Measurements from ENCODE around the gene C21orf91. TPM values are rescaled to one million over a fixed set of nuclear protein-coding genes. Genes with fewer than 3 reads are reported as not detected.

Gene C21orf91
- total and polyA plus RNA-seq, 4 donors = 1.8 to 7.2 (median 4.4) TPM

DNA sequence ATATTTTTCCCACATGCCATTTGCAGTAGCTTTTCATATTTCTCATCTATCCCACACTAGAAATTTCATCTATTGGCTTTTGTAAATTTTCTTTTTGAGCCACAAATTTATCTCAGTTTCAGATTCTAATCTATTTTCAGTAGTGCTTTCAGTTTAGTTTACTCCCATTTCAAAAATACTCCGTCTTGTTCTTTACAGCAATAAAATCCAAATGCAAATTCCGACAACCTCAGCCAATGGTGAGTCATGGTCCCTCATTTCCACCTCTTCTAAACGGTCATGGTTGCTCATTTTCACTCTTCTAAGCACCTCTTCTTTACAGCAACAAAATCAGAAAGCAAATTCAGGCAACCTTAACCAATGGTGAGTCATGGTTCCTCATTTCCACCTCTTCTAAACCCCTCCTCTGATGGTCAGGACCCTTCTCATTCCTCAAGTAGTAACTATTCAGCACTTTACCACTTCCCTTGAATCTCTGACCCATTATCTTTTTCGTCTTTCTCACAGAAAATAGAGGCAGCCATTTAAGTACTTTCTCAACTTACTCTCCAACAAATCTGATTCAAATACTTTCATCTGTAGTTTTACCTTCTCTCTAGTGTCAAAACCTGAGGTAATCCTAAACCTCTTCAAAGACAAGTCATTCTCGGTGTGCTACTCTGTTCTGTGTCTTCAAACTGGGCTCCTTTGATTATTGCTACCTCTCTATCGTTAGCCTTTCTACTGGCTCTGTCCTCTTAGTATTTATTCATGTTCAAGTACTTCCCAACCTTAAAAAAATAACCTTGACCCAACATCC lies 34.4 kb downstream of the C21orf91 start:
- Histone ChIP-seq H3K9ac (ENCODE audit: low read depth in 1 of 2, low read length in 2 of 2) (no peak overlapping the region), H3K4me1 (ENCODE audit: control insufficient read depth in 4 of 4, insufficient read depth in 4 of 4, low read length in 3 of 4) (no peaks in the 10 kb centered on the region), H3K27ac (ENCODE audit: low read depth in 1 of 2, low read length in 2 of 2) (peak overlapping the region; percentile 16 to 47), H3K27me3 (ENCODE audit: control insufficient read depth in 4 of 4, insufficient read depth in 4 of 4, low read length in 3 of 4) (no peaks in the 10 kb centered on the region), H3K9me3 (ENCODE audit: control insufficient read depth in 4 of 4, low read length in 3 of 4) (peaks cover 0 to 8% (median 0%) of the 10 kb centered on the region in 4 donors), H3K4me3 (ENCODE audit: low read depth in 1 of 3, low read length in 3 of 3) (no peak overlapping the region), H3K36me3 (ENCODE audit: control insufficient read depth in 4 of 4, insufficient read depth in 3 of 4, low read depth in 1 of 4, low read length in 3 of 4) (peaks cover 2 to 16% (median 10%) of the 10 kb centered on the region in 4 donors)
- no peak for TF ChIP-seq HNF4G (IDR thresholded peaks at IDR 0.05)
- no peak for TF ChIP-seq TAF1 (conservative IDR thresholded peaks at IDR 0.05)
- TF ChIP-seq ATF3 (IDR thresholded peaks at IDR 0.05) = no peak
- no peak for TF ChIP-seq HNF4A (conservative IDR thresholded peaks at IDR 0.05)
- no peak for TF ChIP-seq FOXA2 (IDR thresholded peaks at IDR 0.05)
- TF ChIP-seq REST (IDR thresholded peaks at IDR 0.05) = no peak
- TF ChIP-seq JUND (IDR thresholded peaks at IDR 0.05) = no peak
- no peak for TF ChIP-seq RAD21 (IDR thresholded peaks at IDR 0.05)
- TF ChIP-seq, protein P1, sequence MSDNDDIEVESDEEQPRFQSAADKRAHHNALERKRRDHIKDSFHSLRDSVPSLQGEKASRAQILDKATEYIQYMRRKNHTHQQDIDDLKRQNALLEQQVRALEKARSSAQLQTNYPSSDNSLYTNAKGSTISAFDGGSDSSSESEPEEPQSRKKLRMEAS (IDR thresholded peaks at IDR 0.05) = no peak
- TF ChIP-seq SP1 (IDR thresholded peaks at IDR 0.05) = no peak
- no peak for TF ChIP-seq CTCF (IDR thresholded peaks at IDR 0.05; ENCODE audit: low read depth, low read length, missing input control)
- TF ChIP-seq GABPA (IDR thresholded peaks at IDR 0.05 in 1 of 2, conservative IDR thresholded peaks at IDR 0.05 in 1 of 2) = no peak
- TF ChIP-seq FOXA1 (IDR thresholded peaks at IDR 0.05) = no peak
- TF ChIP-seq RXRA (IDR thresholded peaks at IDR 0.05) = no peak
- no peak for TF ChIP-seq YY1 (IDR thresholded peaks at IDR 0.05)
- TF ChIP-seq ZBTB33 (IDR thresholded peaks at IDR 0.05) = no peak
- WGBS = 77% methylated on average over 6 of the region's 6 CpGs
- DNase-seq (ENCODE audit: low spot score) = no peak

All from liver (tissue), 9 donors.